GM23338 (cell line): ENCODE data around the gene CCPG1. TPM values are rescaled to one million over a fixed set of nuclear protein-coding genes. Genes with fewer than 3 reads are reported as not detected.
A peak's percentile ranks its signal among the peaks of the same experiment; 100 is the strongest.

Source experiments
- microRNA counts: library from miRNA; unstranded; fragments of <30 nt; microRNA quantifications from one replicate; lab custom pipeline; 2017
- microRNA-seq: library from miRNA; unstranded; fragments of <30 nt; microRNA quantifications from one replicate; pipeline ENCODE4, GENCODE V29; 2017
- polyA plus RNA-seq: library from polyadenylated mRNA; unstranded; fragments of >200 nt; fragmentation: Nextera tagmentation; extraction: Ambion mirVana; gene quantifications from 2 replicates; pipeline ENCODE4 v1.2.1, GENCODE V29; 2016
- total RNA-seq: library from RNA; depleted of rRNA; stranded (reverse); fragments of >200 nt; shearing (Covaris generic); gene quantifications from 2 replicates; pipeline ENCODE4 v1.2.3, GENCODE V29; 2014; rRNA removed

CCPG1 gene
- total and polyA plus RNA-seq, 2 experiments from 2014 or later: 7.7 to 11.1 TPM

MicroRNAs within 50 kb of the gene (microRNA counts, 767-probe panel; counts per million panel counts)
- microRNA hsa-miR-628-3p (lab: Ali Mortazavi, UCI) (not detected), microRNA hsa-miR-628-5p (lab: Ali Mortazavi, UCI) (not detected)

Small RNA genes lying within 50 kb of the gene (microRNA-seq; reads per million reads assigned to microRNA genes)
- gene MIR628: 8.0 reads per million, percentile 29 among the genes with 10 or more reads in this experiment

Other genes with a start within 250 kb of the CCPG1 start
- 125 and 146 TPM in 2 replicates for gene RSL24D1, start 211.4 kb downstream of the CCPG1 start, total RNA-seq
- 181 and 201 TPM in 2 replicates for gene RSL24D1, start 211.4 kb downstream of the CCPG1 start, polyA plus RNA-seq
- 3.0 and 5.8 TPM in 2 replicates for gene RAB27A, start 118.5 kb downstream of the CCPG1 start, total RNA-seq
- gene RAB27A, start 118.5 kb downstream of the CCPG1 start, polyA plus RNA-seq: 2.8 and 3.2 TPM in 2 replicates
- gene PIGBOS1, start 89.2 kb downstream of the CCPG1 start, total RNA-seq: 9.1 and 14.1 TPM in 2 replicates
- gene PIGBOS1, start 89.2 kb downstream of the CCPG1 start, polyA plus RNA-seq: 16.7 and 20.2 TPM in 2 replicates
- gene PIGB, start 89.1 kb downstream of the CCPG1 start, total RNA-seq: 6.1 and 10.1 TPM in 2 replicates
- 6.0 and 9.0 TPM in 2 replicates for gene PIGB, start 89.1 kb downstream of the CCPG1 start, polyA plus RNA-seq
- gene PIERCE2, start 136 bp upstream of the CCPG1 start, total RNA-seq: 3.8 TPM in 1 of 2 replicates, not detected in the other
- 2.6 and 3.1 TPM in 2 replicates for gene PIERCE2, start 136 bp upstream of the CCPG1 start, polyA plus RNA-seq
- 3.2 and 5.0 TPM in 2 replicates for gene DNAAF4, start 99.9 kb upstream of the CCPG1 start, total RNA-seq
- 12.6 and 13.9 TPM in 2 replicates for gene DNAAF4, start 99.9 kb upstream of the CCPG1 start, polyA plus RNA-seq
- 0.50 and 0.52 TPM in 2 replicates for gene PYGO1, start 180.0 kb upstream of the CCPG1 start, total RNA-seq
- 0.18 and 0.23 TPM in 2 replicates for gene PYGO1, start 180.0 kb upstream of the CCPG1 start, polyA plus RNA-seq